Glutamatergic neuron (in vitro differentiated cells): ENCODE results near the gene RETREG1. TPM values are rescaled to one million over a fixed set of nuclear protein-coding genes. Genes with fewer than 3 reads are reported as not detected.

ENCODE experiments used
- DNase-seq: peaks from one replicate; pipeline ENCODE4 v3.0.0; 2022
- H3K27ac Mint-ChIP-seq: one replicate; pipeline ENCODE4 v1.8.0; 2020; ENCODE audit warnings: mild to moderate bottlenecking, mixed read lengths, inconsistent platforms; ENCODE audit not compliant: unreplicated experiment
- H3K27me3 Mint-ChIP-seq: one replicate; pipeline ENCODE4 v1.8.0; 2020; ENCODE audit warnings: mild to moderate bottlenecking, moderate library complexity, mixed read lengths, inconsistent platforms; ENCODE audit not compliant: unreplicated experiment
- H3K36me3 Mint-ChIP-seq: one replicate; pipeline ENCODE4 v1.8.0; 2020; ENCODE audit warnings: mild to moderate bottlenecking, mixed read lengths, inconsistent platforms; ENCODE audit not compliant: unreplicated experiment
- H3K4me1 Mint-ChIP-seq: one replicate; pipeline ENCODE4 v1.8.0; 2020; ENCODE audit warnings: mild to moderate bottlenecking, low read depth, mixed read lengths, inconsistent platforms; ENCODE audit not compliant: unreplicated experiment
- H3K4me3 Mint-ChIP-seq: one replicate; pipeline ENCODE4 v1.8.0; 2020; ENCODE audit warnings: mild to moderate bottlenecking, mixed read lengths, inconsistent platforms; ENCODE audit not compliant: unreplicated experiment
- H3K9me3 Mint-ChIP-seq: one replicate; pipeline ENCODE4 v1.8.0; 2020; ENCODE audit warnings: mild to moderate bottlenecking, moderate library complexity, mixed read lengths, inconsistent platforms; ENCODE audit not compliant: unreplicated experiment
- CTCF ChIP-seq: fragments of 200-600 bp; sonication (generic); IDR thresholded peaks from one replicate; pipeline ENCODE4 v1.5.0; 2021; ENCODE audit not compliant: partially characterized antibody, unreplicated experiment
- total RNA-seq: library from RNA; stranded (reverse); fragmentation: NEBNext Ultra II Directional; extraction: Animal tissue kit (Norgen Biotek cat#: 25700); gene quantifications from one replicate; pipeline ENCODE4 v1.2.1, GENCODE V29; 2021; ENCODE audit not compliant: unreplicated experiment

The RETREG1 gene
- total RNA-seq, 1 donor from 2014 or later: 6.3 TPM

- Mint-ChIP-seq H3K27me3 (peaks cover 4% of the 10 kb centered on the region), H3K27ac (no peak overlapping the region), H3K9me3 (peaks cover 1% of the 10 kb centered on the region), H3K36me3 (peaks cover 10% of the 10 kb centered on the region), H3K4me1 (peaks cover 2% of the 10 kb centered on the region), H3K4me3 (no peak overlapping the region)
- no peak for DNase-seq
- TF ChIP-seq CTCF: no peak
Measured at GRCh38 chr5:16600397-16600796, 16.4 kb downstream of the RETREG1 start.

- DNase-seq: no peak
- no peak overlapping the region for H3K27ac Mint-ChIP-seq
- H3K36me3 Mint-ChIP-seq: peaks cover 10% of the 10 kb centered on the region
- H3K4me1 Mint-ChIP-seq: peaks cover 7% of the 10 kb centered on the region
- no peak overlapping the region for H3K4me3 Mint-ChIP-seq
- peaks cover 1% of the 10 kb centered on the region for H3K9me3 Mint-ChIP-seq
- no peak for TF ChIP-seq CTCF
- H3K27me3 Mint-ChIP-seq: peaks cover 1% of the 10 kb centered on the region
Measured at GRCh38 chr5:16597946-16598694, 18.7 kb downstream of the RETREG1 start.

DNA sequence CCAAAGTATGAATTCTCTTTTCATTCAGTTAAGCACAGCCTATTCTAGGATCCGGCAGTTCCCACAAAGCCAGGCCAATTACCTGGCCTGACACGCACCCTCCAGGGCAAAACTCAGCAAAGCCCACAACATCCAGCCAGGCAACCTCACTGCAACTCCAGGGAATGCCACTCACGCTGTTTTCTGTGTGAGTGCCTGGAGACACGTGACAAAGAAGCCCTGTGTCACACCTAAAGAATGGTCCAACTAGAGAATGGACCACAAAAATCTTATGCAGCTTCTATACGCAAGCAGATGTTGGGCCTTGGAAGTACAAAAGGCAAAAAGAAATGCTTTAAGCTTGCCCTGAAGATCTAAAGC lies 20.2 kb downstream of the RETREG1 start:
- no peak for DNase-seq
- Mint-ChIP-seq H3K27me3 (no peaks in the 10 kb centered on the region), H3K27ac (no peak overlapping the region), H3K4me1 (peaks cover 19% of the 10 kb centered on the region), H3K36me3 (peaks cover 10% of the 10 kb centered on the region), H3K9me3 (peaks cover 3% of the 10 kb centered on the region), H3K4me3 (no peak overlapping the region)
- no peak for TF ChIP-seq CTCF

GRCh38 chr5:16595881-16596580 lies 20.8 kb downstream of the RETREG1 start:
- TF ChIP-seq CTCF: no peak
- H3K27ac Mint-ChIP-seq: no peak overlapping the region
- H3K27me3 Mint-ChIP-seq: no peaks in the 10 kb centered on the region
- DNase-seq: no peak
- H3K4me3 Mint-ChIP-seq: no peak overlapping the region
- H3K9me3 Mint-ChIP-seq: peaks cover 3% of the 10 kb centered on the region
- peaks cover 10% of the 10 kb centered on the region for H3K36me3 Mint-ChIP-seq
- peaks cover 22% of the 10 kb centered on the region for H3K4me1 Mint-ChIP-seq

DNA sequence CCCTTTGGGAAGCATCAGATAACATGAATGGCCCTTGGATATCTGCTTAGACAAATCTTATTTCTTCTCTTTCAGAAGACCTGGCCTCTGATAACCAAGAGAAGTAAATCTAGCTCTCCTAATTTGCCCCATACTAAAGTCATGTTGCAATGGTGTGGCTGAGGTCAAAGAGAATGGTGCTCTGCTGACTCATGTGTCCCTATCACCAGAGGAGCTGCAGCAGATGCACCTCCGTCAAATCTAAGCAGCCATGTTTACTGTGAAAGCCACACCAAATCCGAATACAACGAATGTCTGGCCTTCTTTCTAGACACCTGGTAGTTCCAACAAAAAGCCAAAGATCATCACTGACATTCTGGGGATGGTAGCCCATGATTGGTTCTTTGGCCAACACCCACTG lies 23.2 kb downstream of the RETREG1 start:
- H3K27me3 Mint-ChIP-seq: no peaks in the 10 kb centered on the region
- peaks cover 4% of the 10 kb centered on the region for H3K36me3 Mint-ChIP-seq
- DNase-seq: no peak
- peaks cover 22% of the 10 kb centered on the region for H3K4me1 Mint-ChIP-seq
- no peak for TF ChIP-seq CTCF
- peak overlapping the region; percentile 76 for H3K27ac Mint-ChIP-seq
- H3K4me3 Mint-ChIP-seq: no peak overlapping the region
- peaks cover 3% of the 10 kb centered on the region for H3K9me3 Mint-ChIP-seq
